Liver (tissue), 9 donors: ENCODE measurements around the gene FBXO38. TPM values are rescaled to one million over a fixed set of nuclear protein-coding genes. Genes with fewer than 3 reads are reported as not detected.

Experiments used
- DNase-seq: peaks from one replicate; pipeline ENCODE4 v3.0.0-alpha.2; 2017; ENCODE audit warnings: low spot score
- H3K27ac ChIP-seq, 2 donors: one replicate each; pipeline ENCODE4 v1.7.0; 2013; ENCODE audit warnings: inconsistent platforms in 2 of 2, low read length in 2 of 2, control low read depth in 1 of 2, low read depth in 1 of 2, mild to moderate bottlenecking in 1 of 2
- H3K27me3 ChIP-seq, 4 donors: one replicate each; pipeline versions ENCODE4 v1.6.1 to v1.7.0; 2013; ENCODE audit warnings: low read length in 3 of 4, inconsistent platforms in 1 of 4, mild to moderate bottlenecking in 1 of 4, moderate library complexity in 1 of 4; ENCODE audit not compliant: control insufficient read depth in 4 of 4, insufficient read depth in 4 of 4
- H3K36me3 ChIP-seq, 4 donors: one replicate each; pipeline versions ENCODE4 v1.6.1 to v1.7.0; 2013; ENCODE audit warnings: low read length in 3 of 4, mild to moderate bottlenecking in 3 of 4, low read depth in 1 of 4, moderate library complexity in 1 of 4; ENCODE audit not compliant: control insufficient read depth in 4 of 4, insufficient read depth in 3 of 4
- H3K4me1 ChIP-seq, 4 donors: one replicate each; pipeline versions ENCODE4 v1.6.1 to v1.7.0; 2013; ENCODE audit warnings: low read length in 3 of 4, mild to moderate bottlenecking in 3 of 4, moderate library complexity in 1 of 4; ENCODE audit not compliant: control insufficient read depth in 4 of 4, insufficient read depth in 4 of 4
- H3K4me3 ChIP-seq, 3 donors: one replicate each; pipeline versions ENCODE4 v1.6.1 to v1.7.0; 2013; ENCODE audit warnings: low read length in 3 of 3, control low read depth in 1 of 3, low read depth in 1 of 3, mild to moderate bottlenecking in 1 of 3
- H3K9ac ChIP-seq, 2 donors: one replicate each; pipeline ENCODE4 v1.7.0; 2013; ENCODE audit warnings: low read length in 2 of 2, mild to moderate bottlenecking in 2 of 2, moderate library complexity in 2 of 2, control low read depth in 1 of 2, low read depth in 1 of 2
- H3K9me3 ChIP-seq, 4 donors: one replicate each; pipeline versions ENCODE4 v1.6.1 to v1.7.0; 2013; ENCODE audit warnings: low read length in 3 of 4; ENCODE audit not compliant: control insufficient read depth in 4 of 4
- CTCF ChIP-seq: fragments of 150-350 bp; IDR thresholded peaks from 2 replicates; pipeline ENCODE4 v1.5.1; 2017; ENCODE audit warnings: improper control_type of control experiment, low read depth, low read length; ENCODE audit not compliant: missing input control
- EGR1 ChIP-seq, 2 donors: IDR thresholded peaks; 2 replicates each; pipeline ENCODE4 v1.6.1; 2016 to 2018; ENCODE audit warnings: antibody characterized with exemption in 2 of 2, low read depth in 2 of 2
- FOXA1 ChIP-seq: IDR thresholded peaks from 2 replicates; pipeline ENCODE4 v1.6.1; 2016; ENCODE audit warnings: antibody characterized with exemption
- FOXA2 ChIP-seq: IDR thresholded peaks from 2 replicates; pipeline ENCODE4 v1.6.1; 2016; ENCODE audit warnings: antibody characterized with exemption
- GABPA ChIP-seq, 2 donors: IDR thresholded peaks in 1 of 2; conservative IDR thresholded peaks in 1 of 2; 2 replicates each; pipeline ENCODE4 v1.6.1; 2016; ENCODE audit warnings: antibody characterized with exemption in 2 of 2, mild to moderate bottlenecking in 1 of 2, moderate library complexity in 1 of 2
- HNF4G ChIP-seq: IDR thresholded peaks from 2 replicates; pipeline ENCODE4 v1.6.1; 2016; ENCODE audit warnings: antibody characterized with exemption
- JUND ChIP-seq, 2 donors: IDR thresholded peaks; 2 replicates each; pipeline ENCODE4 v1.6.1; 2016; ENCODE audit warnings: antibody characterized with exemption in 2 of 2
- NR2F2 ChIP-seq: IDR thresholded peaks from 2 replicates; pipeline ENCODE4 v1.6.1; 2016; ENCODE audit warnings: antibody characterized with exemption
- RAD21 ChIP-seq, 2 donors: IDR thresholded peaks; 2 replicates each; pipeline ENCODE4 v1.6.1; 2016; ENCODE audit warnings: antibody characterized with exemption in 2 of 2, mild to moderate bottlenecking in 2 of 2
- REST ChIP-seq: IDR thresholded peaks from 2 replicates; pipeline ENCODE4 v1.6.1; 2016; ENCODE audit warnings: antibody characterized with exemption, mild to moderate bottlenecking
- RXRA ChIP-seq, 2 donors: IDR thresholded peaks; 2 replicates each; pipeline ENCODE4 v1.6.1; 2017 to 2018; ENCODE audit warnings: antibody characterized with exemption in 2 of 2, mild to moderate bottlenecking in 1 of 2
- SP1 ChIP-seq: IDR thresholded peaks from 2 replicates; pipeline ENCODE4 v1.6.1; 2018; ENCODE audit warnings: antibody characterized with exemption, mild to moderate bottlenecking
- TAF1 ChIP-seq: conservative IDR thresholded peaks from 2 replicates; pipeline ENCODE4 v1.6.1; 2016; ENCODE audit warnings: antibody characterized with exemption, mild to moderate bottlenecking
- YY1 ChIP-seq: IDR thresholded peaks from 2 replicates; pipeline ENCODE4 v1.6.1; 2016; ENCODE audit warnings: antibody characterized with exemption, mild to moderate bottlenecking
- ZBTB33 ChIP-seq: IDR thresholded peaks from 2 replicates; pipeline ENCODE4 v1.6.1; 2016; ENCODE audit warnings: antibody characterized with exemption
- WGBS: extraction: QIAGEN DNeasy Blood & Tissue Kit; methylation state at CpG from one replicate; pipeline ENCODE4 v1.1.7; 2013; 5-methylcytosine and 5-hydroxymethylcytosine counted together
- polyA plus RNA-seq, 2 donors: library from polyadenylated mRNA; stranded (reverse) in 1 of 2; unstranded in 1 of 2; fragments of 200-250 nt in 1 of 2; fragments of >200 nt in 1 of 2; fragmentation: Nextera tagmentation in 1 of 2; extraction: Ambion mirVana in 1 of 2; gene quantifications; one replicate each; pipeline versions ENCODE4 v1.2.1 to v1.2.3, GENCODE V29; 2013 to 2015
- total RNA-seq, 2 donors: library from RNA; depleted of rRNA; stranded (reverse); fragments of >200 nt; gene quantifications; one replicate each; pipeline ENCODE4 v1.2.3, GENCODE V29; 2014
- TF ChIP-seq, protein P1 (sequence below): IDR thresholded peaks from 2 replicates; pipeline ENCODE4 v1.6.1; 2016; ENCODE audit warnings: antibody characterized with exemption
- TF ChIP-seq, protein P2 (sequence below): IDR thresholded peaks from 2 replicates; pipeline ENCODE4 v1.6.1; 2016; ENCODE audit warnings: antibody characterized with exemption
- donor health status: healthy.
- donor health status: healthy.
- donor health status: healthy.
- donor health status: healthy.
- donor health status: healthy.

FBXO38 gene
- total and polyA plus RNA-seq, 4 donors, result 8.2 to 40.9 (median 25.3) TPM

DNA sequence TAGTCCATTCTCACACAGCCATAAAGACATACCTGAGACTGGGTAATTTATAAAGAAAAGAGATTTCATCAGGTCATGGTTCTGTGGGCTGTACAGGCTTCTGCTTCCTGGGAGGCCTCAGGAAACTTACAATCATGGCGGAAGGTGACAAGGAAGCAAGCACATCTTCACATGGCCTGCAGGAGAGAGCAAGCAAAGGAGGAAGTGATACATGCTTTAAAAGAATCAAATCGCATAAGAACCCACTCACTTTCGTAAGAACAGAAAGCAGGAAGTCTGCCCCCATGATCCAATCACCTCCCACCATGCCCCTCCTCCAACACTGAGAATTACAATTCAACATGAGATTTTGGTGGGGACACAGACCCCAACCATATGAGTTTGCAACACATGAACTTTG, 5.1 kb upstream of the FBXO38 start (continued):
- TF ChIP-seq REST (no peak), TAF1 (no peak), GABPA (IDR thresholded peaks at IDR 0.05 in 1 of 2, conservative IDR thresholded peaks at IDR 0.05 in 1 of 2) (no peak), RXRA (IDR thresholded peaks at IDR 0.05) (no peak), EGR1 (IDR thresholded peaks at IDR 0.05; ENCODE audit: low read depth in 2 of 2) (no peak)

DNA sequence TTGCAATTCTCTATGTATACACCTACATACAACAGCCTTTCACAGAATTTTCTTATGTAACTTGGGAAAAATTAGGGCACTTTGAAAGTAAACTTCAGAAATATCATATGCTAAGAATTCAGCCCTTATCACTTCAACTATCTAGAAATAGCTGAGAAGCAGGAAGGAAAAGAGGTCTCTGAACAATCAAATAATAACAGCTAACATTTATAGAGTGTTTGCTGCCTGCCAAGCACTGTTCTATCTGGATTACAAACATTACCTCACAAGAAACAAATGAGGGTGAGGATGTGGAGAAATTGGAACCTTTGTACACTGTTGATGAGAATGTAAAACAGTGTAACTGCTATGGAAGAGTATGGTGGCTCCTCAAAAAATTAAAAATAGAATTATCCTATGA, 4.4 kb upstream of the FBXO38 start:
- TF ChIP-seq HNF4G, result no peak
- no peak for TF ChIP-seq EGR1 (IDR thresholded peaks at IDR 0.05; ENCODE audit: low read depth in 2 of 2)
- no peak for TF ChIP-seq GABPA (IDR thresholded peaks at IDR 0.05 in 1 of 2, conservative IDR thresholded peaks at IDR 0.05 in 1 of 2)
- no peak for TF ChIP-seq JUND (IDR thresholded peaks at IDR 0.05)
- no peak for TF ChIP-seq FOXA2
- TF ChIP-seq YY1, result no peak
- no peak for TF ChIP-seq NR2F2
- no peak for TF ChIP-seq ZBTB33
- H3K27ac ChIP-seq, result no peak overlapping the region

GRCh38 chr5:148381906-148382305, 1.9 kb upstream of the FBXO38 start:
- Histone ChIP-seq H3K9me3 (no peaks in the 10 kb centered on the region), H3K27ac (no peak overlapping the region), H3K4me1 (peaks cover 3 to 29% (median 22%) of the 10 kb centered on the region in 4 donors), H3K36me3 (peaks cover 0 to 5% (median 0%) of the 10 kb centered on the region in 4 donors), H3K4me3 (no peak overlapping the region), H3K27me3 (no peaks in the 10 kb centered on the region), H3K9ac (no peak overlapping the region)
- DNase-seq, result no peak
- WGBS, result 98% methylated on average over 3 of the region's 3 CpGs
- no peak for TF ChIP-seq FOXA2
- TF ChIP-seq EGR1 (IDR thresholded peaks at IDR 0.05; ENCODE audit: low read depth in 2 of 2), result no peak
- TF ChIP-seq ZBTB33, result no peak
- TF ChIP-seq, protein P1, sequence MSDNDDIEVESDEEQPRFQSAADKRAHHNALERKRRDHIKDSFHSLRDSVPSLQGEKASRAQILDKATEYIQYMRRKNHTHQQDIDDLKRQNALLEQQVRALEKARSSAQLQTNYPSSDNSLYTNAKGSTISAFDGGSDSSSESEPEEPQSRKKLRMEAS, result no peak
- no peak for TF ChIP-seq RAD21 (IDR thresholded peaks at IDR 0.05)
- no peak for TF ChIP-seq TAF1
- TF ChIP-seq YY1, result no peak
- no peak for TF ChIP-seq FOXA1
- TF ChIP-seq HNF4G, result no peak
- TF ChIP-seq RXRA (IDR thresholded peaks at IDR 0.05), result no peak
- TF ChIP-seq GABPA (IDR thresholded peaks at IDR 0.05 in 1 of 2, conservative IDR thresholded peaks at IDR 0.05 in 1 of 2), result no peak
- TF ChIP-seq CTCF, result no peak
- TF ChIP-seq SP1, result no peak
- TF ChIP-seq, protein P2, sequence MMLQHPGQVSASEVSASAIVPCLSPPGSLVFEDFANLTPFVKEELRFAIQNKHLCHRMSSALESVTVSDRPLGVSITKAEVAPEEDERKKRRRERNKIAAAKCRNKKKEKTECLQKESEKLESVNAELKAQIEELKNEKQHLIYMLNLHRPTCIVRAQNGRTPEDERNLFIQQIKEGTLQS, result no peak

More for the DNA sequence above, 4.4 kb upstream of the FBXO38 start:
- Histone ChIP-seq H3K9ac (no peak overlapping the region), H3K4me3 (no peak overlapping the region), H3K4me1 (peaks cover 0 to 7% (median 3%) of the 10 kb centered on the region in 4 donors), H3K27me3 (no peaks in the 10 kb centered on the region), H3K9me3 (no peaks in the 10 kb centered on the region), H3K36me3 (peaks cover 0 to 5% (median 0%) of the 10 kb centered on the region in 4 donors)
- DNase-seq, result no peak
